CD4-positive, alpha-beta T cell treated with Interleukin-17A for 1 hour (primary cell): ENCODE measurements around the gene GABRB3.

ENCODE experiments used
- DNase-seq: peaks from one replicate; pipeline ENCODE4 v3.0.0-alpha.2; 2020

The GABRB3 gene

DNA sequence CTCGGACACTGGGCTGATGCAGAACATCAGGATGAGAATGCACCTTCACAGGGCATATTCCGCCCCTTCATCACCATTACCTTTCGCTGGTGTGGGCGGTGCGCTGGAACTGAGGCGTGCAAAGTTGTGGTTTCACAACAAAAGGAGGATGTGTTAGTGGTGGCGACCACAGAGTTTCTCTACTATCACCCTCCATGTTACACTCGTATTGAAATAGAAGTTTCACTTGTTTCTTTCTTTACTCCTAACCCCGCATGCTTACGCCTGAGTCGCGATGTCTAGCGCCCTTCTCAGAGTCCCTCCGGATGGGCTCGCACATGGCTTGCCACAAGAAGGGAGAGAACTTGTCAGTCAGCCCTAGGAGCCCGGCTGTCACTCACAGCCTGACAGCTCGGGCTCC is 148.7 kb downstream of the GABRB3 start:
- no peak for DNase-seq

DNA sequence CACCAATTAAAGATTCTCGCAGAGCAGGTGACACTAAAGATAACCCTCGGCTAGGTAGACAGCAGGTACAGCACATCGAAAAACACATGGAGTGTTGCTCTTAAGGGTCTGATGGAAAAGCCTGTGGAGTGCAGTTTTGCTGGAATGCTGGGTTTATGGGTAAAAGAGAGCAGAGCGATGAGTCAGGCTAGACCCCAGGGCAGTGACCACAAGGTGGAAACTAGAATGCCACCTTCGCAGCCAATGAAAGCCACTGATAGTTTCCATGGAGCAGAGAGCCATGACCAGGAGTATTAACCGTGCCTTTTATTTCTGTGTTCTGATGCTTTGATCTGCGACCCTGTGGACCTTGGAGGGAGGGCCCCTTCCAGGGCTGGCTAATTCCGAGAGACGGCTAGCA is 149.8 kb downstream of the GABRB3 start:
- DNase-seq: no peak

DNA sequence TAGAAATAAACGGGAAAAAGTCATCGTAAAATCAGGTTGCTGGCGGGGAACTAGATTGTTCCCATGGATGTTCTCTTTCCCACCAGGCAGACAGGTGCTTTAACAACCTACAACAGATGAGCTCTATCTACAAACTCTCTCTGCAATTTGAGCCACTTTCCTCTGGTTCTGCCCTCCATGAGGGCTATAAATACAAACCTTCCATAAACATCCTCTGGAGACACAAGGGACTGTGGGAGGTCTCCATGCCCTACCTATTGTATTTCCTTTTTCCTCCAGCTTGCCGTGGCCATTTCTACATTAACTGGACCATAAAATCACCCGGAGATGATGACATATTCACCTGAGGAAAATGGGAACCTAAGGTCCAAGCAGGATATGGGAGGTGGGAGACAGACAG is 151.1 kb downstream of the GABRB3 start:
- DNase-seq: no peak

DNA sequence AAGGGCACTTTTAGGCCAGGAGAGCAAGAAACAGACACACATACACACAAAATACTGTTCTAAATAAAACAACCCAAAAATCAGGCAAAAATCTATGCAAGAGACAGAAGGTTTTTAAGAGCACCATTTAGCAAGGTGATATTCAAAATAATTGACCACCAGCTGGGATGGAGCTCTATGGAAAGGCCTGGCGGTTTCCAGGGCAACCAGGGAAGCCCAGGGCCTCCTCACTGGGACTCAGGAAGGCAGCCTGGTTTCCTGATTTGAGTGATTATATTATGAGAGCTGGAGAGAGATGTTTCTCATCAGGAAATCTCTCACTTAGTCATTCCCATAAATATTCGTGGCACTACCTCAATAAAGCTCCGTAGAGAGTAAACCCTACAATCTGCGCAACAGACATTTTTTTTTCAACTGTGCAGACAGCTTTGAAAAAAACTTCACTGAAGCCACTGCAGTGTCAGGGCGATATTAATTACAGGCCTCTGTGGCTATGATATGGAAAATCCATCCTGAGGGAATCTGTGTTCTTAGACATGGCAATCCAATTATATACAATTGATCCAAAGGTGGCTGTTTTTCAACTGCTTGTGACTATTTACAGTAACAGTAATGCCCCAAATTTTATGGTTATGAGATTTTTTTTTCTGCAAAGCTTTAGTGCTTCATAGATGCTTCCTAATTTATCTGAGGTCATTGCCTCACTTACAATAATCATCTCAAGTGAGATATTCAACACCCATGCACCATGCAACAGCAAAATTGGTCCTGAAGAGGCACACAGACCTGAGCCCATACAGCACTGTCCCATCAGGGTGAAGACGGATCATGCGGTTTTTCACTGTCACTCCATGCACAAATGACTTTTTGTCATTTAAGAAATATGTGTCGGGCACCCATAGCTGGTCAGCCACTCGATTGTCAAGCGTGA is 152.1 kb downstream of the GABRB3 start:
- no peak for DNase-seq

DNA sequence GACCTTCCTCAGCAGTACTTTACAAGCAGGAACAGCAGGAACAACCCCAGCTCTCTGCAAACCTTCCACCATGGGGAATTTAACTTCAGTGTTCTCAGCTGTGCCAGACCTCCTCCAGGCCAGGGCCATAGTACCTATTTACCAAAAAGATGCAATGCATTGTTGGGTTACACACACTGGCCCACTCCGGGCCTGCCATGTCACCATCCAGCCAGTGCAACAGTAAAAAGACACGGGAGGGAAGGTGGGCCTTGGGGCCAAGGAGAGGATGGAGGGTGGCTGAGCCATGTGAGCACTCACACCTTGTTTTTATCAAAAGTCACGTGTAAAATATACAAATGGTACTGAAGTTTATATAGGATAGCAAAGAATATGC is 157.0 kb downstream of the GABRB3 start:
- no peak for DNase-seq

DNA sequence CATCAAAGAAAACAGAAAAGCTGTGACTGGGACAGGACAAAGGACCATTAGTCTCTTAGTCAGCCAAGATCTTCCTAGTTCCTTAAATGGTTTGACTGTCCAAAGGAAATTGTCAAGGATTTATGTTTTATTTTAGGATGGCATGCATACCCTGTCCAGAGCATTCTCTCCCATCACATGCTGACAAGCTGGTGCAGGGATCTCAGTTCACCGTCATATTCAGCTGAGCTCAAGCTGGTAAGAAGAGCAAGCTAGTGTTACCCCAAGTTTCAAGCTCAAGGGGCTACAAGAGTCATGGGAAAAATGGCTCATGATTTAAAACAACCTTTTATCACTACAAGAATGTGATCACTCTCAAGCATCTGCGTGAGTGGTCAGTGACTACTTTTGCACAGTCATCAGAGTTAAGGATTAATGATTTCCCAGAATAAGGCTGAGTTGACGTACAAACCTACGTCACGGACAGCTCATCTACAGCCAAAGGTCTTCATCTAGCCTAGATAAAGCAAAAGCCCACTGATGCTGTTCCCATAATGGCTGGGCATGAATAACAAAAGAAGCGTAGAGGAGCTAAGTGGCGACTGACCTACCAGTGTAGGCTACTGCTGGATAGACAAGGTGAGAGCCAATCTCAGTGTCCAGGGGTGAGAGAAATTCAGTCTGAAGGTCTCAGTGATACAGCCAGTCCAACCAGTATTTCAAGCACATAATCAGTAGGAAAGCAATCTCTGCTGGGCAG is 157.5 kb downstream of the GABRB3 start:
- no peak for DNase-seq

DNA sequence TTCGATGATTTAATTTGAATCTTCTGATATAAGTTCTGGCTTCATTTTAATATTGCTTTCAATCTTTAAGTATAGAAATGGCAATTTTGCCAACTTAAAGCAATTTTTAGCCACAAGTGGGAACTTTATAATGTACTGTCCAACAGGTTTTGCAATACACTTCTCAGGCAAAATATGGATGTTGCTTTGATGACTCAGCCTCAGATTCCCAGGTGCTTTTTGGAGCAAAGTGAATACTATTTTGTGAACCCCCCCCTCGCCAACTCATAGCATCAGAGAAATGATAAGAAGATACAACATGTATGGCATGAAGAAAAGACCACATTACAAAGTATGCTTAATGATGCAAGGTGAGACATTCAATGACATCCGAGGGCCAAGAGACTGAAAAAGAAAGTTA is 158.1 kb downstream of the GABRB3 start:
- no peak for DNase-seq

DNA sequence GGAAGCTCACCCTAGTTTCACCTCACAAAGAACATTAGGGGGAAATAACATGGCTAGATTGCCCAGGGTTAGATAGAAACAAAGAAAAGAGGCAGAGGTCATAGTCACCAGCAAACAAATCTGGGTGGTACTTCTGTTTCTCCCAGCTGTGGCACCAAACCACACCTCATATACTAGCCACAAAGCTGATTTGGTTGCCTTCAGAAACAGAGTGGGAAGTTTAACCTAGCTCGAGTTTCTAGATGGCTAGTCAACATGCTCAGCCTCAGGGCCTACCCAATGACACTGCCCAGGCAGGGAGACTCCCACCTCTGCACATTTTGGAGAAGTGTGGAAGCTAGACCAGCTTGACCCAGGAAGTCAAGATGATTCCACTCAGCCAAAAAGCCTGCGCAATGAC is 174.2 kb downstream of the GABRB3 start:
- DNase-seq: no peak

DNA sequence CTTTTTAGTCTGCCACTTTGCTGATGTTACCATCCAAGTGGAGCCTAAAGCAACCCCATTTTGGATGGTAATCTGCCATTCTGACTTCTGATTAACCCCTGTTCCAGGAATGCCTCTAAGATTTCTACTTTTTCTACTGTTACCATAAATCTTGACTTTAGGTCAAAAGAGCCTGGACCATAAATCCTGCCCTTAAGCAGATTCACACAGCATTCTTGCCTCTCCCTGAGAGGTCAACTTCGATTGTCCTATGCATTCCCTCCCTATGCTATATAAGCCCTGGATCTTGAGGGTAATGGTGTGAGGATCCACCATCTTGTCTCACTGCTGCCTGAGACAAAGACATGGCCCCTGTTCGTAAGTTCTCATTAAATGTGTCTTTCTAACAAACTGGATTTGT is 177.3 kb downstream of the GABRB3 start:
- DNase-seq: no peak

DNA sequence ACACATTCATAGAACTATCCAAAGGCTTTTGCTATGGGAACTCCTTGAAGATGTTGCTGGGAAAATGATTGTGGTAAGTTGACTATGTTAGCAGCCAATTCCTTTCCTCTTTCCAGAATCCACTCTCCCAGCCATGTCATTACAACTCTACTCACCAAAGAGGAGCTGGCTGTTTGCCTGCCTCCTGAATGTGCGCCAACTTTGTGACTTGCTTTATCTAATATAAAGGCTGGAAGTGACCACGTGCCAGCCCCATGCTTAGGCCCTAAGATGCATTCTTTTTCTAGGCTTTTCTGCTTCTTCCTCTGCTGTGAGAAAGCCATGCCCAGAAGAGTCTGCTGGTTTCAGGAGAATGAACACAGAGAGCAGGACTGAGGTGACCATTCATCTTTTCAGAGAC is 182.2 kb downstream of the GABRB3 start:
- DNase-seq: no peak

DNA sequence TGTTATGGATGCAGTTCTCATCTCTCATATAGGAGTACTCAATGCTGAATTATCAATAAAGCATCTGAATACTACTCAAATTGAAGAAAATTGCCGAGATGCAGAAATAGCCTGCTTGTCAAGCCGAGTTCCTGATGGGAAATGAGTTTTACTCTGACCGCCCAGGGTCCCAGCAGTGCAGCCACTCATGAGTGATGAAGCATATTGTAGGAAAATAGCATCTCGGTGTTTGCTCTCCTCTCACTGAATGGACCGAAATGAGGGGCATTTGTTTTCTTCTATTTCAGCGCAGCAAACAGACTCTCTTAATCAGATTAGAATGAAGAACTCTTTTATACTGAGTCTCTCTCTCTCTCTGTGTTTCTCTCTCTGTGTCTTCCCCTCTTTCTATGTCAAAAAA is 190.0 kb downstream of the GABRB3 start:
- no peak for DNase-seq

DNA sequence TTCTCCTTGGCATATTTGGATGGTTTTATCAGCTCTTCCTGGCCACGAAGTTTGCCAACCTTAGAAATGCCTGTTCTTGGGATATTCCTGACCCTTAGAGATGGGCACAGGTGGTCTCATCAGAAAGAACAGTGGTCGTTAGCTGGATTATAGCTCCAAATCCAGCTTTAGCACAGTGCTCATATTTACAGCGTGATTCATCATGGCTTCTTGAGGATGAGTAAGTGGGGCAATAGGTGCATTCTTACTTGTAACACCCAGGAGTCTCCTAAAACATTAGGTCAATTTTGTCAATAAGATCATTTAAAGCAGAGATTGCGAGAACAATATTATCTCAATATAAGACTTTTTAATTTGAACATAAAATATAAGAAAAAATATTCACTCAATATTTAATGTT is 191.9 kb downstream of the GABRB3 start:
- DNase-seq: no peak

DNA sequence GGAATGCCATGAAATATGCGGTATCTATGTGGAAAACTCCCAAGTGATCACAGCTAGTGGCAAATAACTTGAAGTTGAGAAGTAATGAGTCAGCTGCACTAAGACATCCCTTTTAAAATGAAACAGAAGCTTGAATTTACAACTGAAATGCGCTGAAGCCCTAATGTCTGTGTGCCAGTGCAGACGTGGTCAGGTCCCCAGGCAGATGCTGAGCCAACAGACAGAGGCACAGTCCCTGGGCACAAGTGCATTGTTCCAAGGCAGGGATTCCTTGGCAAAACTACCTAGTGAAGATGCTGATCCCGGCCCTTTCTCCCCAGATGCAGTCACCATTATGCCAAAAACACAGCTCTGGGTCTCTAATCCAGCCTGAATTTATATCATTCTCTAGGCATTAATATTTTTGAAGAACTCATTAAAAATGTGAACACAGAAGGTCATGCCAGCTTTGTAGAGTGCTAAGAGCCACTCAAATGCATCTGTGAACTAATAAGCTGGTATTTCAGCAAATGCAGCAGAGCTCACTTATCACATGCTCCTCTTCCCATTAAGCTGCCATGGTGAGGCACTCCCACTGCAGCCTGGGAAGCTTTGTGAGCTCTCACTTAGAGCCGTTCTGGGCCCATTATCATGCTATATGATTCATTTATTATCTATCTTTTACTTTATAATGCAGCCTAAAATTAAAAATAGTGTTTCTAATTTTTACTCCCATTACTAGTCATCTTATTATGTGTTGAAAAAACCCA is 200.1 kb downstream of the GABRB3 start:
- DNase-seq: no peak

DNA sequence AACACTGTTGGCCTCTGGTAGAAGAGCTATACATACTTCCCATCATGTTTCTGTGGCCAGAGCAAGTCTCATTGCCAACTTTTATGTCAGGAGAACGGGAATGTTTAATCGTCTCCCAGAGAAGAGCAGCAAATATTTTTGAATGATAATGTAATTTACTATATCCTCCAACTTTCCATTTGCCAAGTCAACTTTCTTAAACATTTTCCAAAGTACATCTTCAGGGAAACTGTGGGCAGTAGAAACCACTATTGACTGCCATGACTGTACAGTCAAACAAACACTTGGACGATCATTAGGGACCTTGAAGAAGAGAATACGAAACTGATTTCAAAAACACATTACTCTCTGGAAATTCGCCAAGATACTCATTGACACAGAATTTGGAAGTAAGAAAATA is 201.5 kb downstream of the GABRB3 start:
- no peak for DNase-seq

DNA sequence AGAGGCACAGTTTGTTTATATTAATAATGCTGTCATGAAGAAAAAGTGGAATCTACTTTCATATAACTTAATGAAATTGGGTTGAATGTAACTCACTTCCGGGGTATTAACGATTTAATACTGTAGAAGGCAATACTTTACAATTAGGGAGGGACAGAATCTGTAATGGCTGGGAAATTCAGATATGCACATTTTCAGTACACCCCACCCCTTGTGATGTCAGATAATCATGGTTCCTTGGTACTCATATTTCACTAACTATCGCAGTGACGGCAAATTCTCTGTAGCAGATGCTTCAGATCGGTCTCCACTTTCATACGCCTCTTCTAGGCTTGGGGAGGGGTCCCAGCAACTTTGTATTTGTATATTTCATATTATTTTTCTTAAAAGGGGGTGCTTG is 207.3 kb downstream of the GABRB3 start:
- DNase-seq: no peak

DNA sequence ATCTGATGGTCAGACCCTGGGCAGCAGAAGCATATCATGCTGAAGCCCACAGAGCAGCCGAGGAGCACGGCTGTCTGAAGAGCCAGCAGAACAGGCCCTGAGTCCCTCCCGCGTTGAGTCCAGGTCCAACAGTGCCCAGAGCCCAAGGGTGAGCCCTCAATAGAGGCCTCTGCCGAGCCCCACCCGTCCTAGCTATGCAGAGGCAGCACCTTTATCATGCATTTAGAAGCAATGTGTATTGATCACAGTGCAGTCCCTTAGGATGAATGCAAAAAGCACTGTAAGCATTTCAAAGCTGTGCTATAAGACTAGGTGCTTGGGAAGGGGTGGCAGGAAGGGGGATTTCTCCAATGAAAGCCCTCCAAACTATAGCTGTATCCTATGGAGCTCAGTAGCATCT is 208.5 kb downstream of the GABRB3 start:
- no peak for DNase-seq

DNA sequence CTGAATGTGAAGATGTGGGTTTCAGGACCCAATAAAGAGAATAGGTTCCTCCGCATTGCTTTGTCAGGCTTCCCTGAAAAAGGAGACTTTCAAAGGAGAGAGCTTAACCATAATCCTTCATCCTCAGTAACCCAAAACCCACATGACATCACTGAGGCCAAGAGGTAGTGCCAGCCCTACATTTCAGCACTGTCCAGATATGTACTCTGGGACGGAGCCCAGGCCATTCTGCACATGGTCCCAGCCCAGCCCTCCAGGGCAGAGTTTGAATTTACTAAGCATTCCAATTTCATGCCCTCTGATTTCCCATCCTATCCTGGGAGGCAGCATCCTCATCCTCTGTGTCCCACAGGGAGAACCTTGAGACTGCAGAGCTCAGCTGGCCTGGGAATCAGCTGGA is 210.5 kb downstream of the GABRB3 start:
- no peak for DNase-seq

DNA sequence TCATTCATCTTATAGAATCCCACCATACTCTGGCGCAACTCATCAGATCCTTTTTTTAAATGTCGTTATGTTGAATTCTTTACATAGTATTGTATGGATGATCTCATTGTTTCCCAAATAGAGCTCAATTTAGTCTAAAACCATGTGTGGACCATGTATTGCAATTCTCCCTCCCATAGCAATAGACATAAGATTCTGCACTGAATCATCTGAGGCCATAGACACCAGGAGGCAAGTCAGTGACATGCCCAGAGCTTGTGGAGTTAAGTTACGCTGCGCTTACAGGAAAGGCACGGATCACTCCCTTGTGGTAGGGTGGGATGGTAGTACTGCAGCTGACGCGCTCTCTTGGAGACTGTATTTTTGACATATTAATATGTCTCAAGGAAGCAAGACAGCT is 211.0 kb downstream of the GABRB3 start:
- DNase-seq: no peak

DNA sequence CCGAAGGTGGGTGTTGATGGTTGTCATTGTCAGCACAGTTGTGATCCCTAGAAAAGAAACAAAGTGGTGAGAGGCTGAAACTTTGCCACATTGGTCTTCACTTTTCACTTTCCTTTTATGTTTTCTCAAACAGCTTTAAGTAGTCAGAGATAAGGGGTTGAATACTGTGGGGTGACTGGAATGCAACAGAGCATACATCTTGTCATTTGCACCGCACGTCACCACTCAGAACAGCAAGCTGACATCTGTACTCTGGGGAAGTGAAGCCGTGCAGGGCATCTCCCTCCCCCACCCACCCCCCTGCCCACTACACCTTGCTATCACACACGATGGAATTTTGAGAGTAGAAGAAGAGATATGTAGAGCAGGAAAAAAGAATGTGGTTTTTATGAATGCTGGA is 211.7 kb downstream of the GABRB3 start:
- no peak for DNase-seq

DNA sequence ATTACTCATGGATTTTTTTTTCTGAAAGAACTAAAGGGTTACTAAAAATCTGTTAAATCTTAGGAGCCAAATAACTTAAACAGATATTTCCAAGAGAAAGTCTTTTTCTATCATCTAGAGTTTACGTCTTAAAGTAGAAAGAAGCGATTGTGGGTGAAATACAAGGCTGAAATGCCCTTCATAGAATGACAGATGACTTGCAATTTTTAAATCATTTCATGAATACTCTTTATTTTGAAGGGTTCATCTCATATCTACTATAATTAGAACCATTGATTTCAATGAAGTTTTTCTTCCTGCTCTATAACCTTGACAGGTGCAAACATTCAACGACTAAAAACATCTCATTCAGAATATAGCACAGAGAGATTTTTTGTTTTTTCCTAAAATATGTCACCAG is 217.0 kb downstream of the GABRB3 start:
- DNase-seq: no peak

DNA sequence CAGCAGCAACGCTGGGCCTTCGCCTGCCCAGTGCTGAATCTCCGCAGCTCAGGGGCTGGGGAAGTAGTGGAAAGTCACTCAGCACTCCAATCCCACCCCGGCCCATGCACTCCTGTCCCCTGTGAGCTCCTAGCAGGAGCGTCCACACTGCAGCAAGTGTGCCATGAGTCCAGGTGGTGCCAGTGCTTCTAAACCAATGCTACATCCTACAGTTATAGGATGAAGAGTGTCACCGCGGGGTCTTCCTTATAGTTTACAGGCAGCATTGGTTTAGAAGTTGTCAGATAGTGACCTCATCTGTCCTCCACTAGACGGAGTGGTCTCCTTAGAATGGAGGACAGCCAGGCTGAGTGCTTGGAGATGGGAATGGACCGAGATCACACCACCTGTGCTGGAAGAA is 221.4 kb downstream of the GABRB3 start:
- no peak for DNase-seq

DNA sequence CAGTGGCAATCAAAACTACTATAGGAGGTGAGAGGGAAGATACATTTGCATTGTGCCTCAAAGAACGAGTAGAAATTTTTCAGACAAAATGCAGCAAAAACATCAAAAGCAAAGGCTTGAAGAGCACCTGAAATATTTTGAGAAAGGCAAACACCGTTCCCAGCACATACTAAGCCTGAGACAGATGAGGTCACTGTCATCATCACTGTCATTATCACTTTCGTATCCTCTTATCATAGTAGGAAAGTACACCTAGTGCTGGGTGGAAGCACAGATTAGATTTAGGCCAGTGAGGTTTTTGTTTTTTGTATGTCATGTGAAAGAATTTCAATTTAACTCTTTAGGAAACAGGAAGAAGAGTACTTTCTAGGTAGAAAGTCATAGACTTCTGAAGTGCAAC is 222.0 kb downstream of the GABRB3 start:
- DNase-seq: no peak

DNA sequence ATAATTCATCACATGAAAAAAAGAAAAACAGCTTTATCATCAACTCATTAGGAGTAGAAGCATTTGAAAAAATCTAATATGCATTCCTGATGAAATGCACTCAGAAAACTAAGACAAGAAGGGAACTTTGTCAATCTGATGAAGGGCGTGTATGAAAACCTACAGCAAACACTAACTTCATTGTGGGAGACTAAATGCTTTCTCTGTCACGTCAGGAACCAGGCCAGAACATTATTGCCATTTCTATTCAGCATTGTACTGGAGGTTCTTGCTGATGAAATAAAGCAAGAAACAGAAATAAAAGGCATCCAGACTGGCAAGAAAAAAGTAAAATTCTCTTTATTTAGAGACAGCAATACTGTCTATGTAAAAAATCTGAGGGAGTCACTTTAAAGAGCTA is 235.2 kb downstream of the GABRB3 start:
- DNase-seq: no peak

DNA sequence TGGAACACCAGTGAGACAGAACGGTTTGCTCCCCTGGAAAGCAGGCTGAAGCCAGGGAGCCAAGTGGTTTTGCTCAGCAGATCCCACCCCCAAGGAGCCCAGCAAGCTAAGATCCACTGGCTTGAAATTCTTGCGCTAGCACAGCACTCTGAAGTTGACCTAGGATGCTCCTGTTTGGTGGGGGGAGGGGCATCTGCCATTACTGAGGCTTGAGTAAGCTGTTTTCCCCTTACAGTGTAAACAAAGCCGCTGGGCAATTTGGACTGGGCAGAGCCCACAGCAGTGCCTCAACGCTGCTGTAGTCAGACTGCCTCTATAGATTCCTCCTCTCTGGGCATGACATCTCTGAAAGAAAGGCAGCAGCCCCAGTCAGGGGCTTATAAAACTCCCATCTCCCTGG is 241.4 kb downstream of the GABRB3 start:
- DNase-seq: no peak
